SJSA1 (cell line): ENCODE measurements around the gene DCAF10. TPM values are rescaled to one million over a fixed set of nuclear protein-coding genes. Genes with fewer than 3 reads are reported as not detected.
"Not testable (repeated sequence)": the region's sequence is repeated elsewhere in the genome, so short reads cannot be mapped to it uniquely, and the experiment has no call there.

Experiments
- DNase-seq, 2 experiments: peaks; one replicate each; pipeline ENCODE4 v3.0.0-alpha.2; 2015 to 2020; ENCODE audit warnings: low spot score in 2 of 2, low read depth in 1 of 2
- H3K27ac ChIP-seq: fragments of 250-450 bp; sonication (Bioruptor Pico); 2 replicates; pipeline ENCODE4 v1.5.1; 2020; ENCODE audit warnings: mild to moderate bottlenecking, moderate library complexity
- H3K27me3 ChIP-seq: fragments of 250-450 bp; sonication (Bioruptor Pico); replicated peaks from 2 replicates; pipeline ENCODE4 v1.5.1; 2020; ENCODE audit warnings: mild to moderate bottlenecking, moderate library complexity
- H3K36me3 ChIP-seq: fragments of 250-450 bp; sonication (Bioruptor Pico); 2 replicates; pipeline ENCODE4 v1.5.1; 2020; ENCODE audit warnings: mild to moderate bottlenecking
- H3K4me1 ChIP-seq: fragments of 250-450 bp; sonication (Bioruptor Pico); replicated peaks from 2 replicates; pipeline ENCODE4 v1.6.1; 2021; ENCODE audit warnings: mild to moderate bottlenecking
- H3K4me3 ChIP-seq: fragments of 250-450 bp; sonication (Bioruptor Pico); 2 replicates; pipeline ENCODE4 v1.5.1; 2020; ENCODE audit warnings: mild to moderate bottlenecking
- H3K9me3 ChIP-seq: fragments of 250-450 bp; sonication (Bioruptor Pico); replicated peaks from 2 replicates; pipeline ENCODE4 v1.5.1; 2020; ENCODE audit warnings: mild to moderate bottlenecking
- total RNA-seq: library from RNA; depleted of rRNA; stranded (reverse); fragments of >200 nt; shearing (Covaris generic); gene quantifications from 2 replicates; pipeline ENCODE4 v1.2.3, GENCODE V29; 2014

Gene DCAF10
- total RNA-seq, 1 experiment from 2014 or later: 8.9 TPM

DNA sequence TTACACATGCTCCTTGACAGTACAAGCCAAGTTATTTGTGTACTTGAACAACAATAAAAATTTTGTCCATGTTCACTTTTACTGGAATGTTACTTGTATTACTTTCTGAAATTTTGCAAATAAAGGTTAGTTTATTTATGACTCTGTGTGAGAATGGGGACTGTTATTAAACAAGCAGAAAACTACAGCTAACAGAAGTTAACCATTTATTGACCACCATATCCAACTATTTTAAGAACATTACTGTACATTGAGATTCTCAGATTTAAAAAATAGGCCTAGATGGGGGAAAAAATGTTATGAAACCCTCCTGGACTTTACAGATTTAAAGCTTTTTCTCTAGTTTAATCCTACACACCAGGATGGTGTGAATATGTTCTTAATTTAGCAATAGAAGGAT, 101.5 kb downstream of the DCAF10 start:
- Histone ChIP-seq H3K27ac (no peak overlapping the region), H3K36me3 (peaks cover 6% of the 10 kb centered on the region), H3K27me3 (no peaks in the 10 kb centered on the region), H3K9me3 (no peaks in the 10 kb centered on the region), H3K4me3 (no peak overlapping the region), H3K4me1 (peaks cover 12% of the 10 kb centered on the region)
- no peak for DNase-seq

DNA sequence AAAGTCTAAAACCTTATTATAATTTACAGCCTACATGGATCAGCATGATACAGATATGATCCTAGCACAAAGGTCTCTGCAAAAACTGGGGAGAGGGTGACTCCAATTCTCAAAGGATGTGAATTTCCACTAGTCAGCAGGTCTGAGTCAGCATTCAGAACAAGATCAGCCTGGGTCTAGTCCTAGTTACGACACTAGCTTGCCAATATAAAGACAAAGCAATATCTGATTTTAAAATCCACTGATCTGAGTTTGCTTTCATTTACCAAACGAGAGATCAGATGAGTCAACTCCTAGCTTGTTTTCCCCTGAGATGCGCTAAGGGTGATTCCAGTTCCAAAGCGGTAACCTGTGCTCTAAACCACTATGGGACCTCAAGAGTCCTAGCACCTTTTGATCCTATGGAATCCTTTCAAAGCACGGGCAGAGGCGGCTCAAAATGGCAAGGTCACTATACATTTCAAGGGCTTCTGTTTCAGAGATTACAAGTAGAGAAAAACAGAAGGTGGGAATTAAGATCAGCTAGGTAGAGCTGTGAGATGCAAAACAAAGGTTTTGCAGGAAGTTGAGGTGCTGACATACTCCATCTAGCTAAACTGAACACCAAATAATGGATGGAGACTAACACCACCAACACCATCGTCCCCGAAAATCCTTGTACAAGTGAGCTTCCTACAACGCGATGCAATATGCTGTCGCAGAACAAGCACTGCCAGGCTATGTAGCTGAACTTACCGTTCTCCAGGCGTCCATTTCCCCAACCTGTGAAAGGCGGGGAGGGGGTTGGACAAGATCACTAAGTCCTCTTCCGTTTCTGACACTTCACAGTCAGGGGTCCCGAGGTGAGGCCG, 102.4 kb downstream of the DCAF10 start:
- Histone ChIP-seq H3K4me3 (peak overlapping the region; percentile 87), H3K36me3 (peaks cover 6% of the 10 kb centered on the region), H3K27ac (no peak overlapping the region), H3K27me3 (no peaks in the 10 kb centered on the region), H3K4me1 (peaks cover 12% of the 10 kb centered on the region), H3K9me3 (no peaks in the 10 kb centered on the region)
- DNase-seq: no peak

DNA sequence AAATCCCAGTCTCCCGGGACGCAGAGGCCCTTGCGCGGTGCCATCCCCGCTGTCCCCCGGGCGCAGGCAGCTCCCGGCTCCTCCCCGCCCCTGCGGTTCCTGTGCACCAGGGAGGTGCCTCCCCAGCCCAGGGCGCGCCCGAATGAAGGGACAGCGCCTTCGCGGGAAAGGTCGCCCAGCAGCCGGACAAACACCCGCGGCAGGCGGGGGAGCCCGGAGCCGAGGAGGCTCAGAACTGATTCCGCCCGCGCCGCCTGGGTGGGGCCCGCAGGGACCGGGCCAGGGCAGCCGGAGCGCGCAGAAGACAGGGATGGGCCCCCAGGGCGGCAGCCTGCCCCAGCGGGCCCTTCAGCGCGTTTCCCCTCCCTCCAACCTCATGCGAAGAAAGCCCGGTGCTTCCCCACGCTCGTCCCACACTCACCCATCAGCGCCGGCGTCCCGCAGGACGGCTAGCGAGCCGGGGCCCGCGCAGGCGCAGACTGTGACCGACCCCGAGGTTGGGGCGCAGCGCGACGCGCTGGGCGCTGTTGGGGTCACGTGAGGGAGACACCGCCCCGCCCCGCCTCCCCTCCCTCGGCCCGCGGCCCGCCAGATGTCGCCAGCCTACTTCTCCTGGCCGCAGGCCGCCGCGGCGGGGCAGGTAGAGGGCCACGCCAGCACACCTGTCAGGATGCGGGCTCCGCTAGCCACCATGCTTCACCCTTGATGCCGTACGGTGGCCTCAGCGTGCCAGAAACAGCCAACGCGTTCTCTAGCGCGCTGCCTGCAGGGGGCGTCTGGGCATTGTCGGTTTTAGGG, 103.2 kb downstream of the DCAF10 start, which contains the start of gene SLC25A51:
TSS of gene SLC25A51 (minus strand) at position 481 of the 798 bp plus-strand sequence. CDS start 15,577 bp downstream, outside the sequence.
- DNase-seq: peak; percentile 79 to 82
- H3K4me1 ChIP-seq: peaks cover 12% of the 10 kb centered on the region
- peaks cover 5% of the 10 kb centered on the region for H3K36me3 ChIP-seq
- H3K27ac ChIP-seq: peak within 1 kb of the TSS; percentile 45
- no peaks in the 10 kb centered on the region for H3K27me3 ChIP-seq
- no peaks in the 10 kb centered on the region for H3K9me3 ChIP-seq
- peak within 1 kb of the TSS; percentile 87 for H3K4me3 ChIP-seq

DNA sequence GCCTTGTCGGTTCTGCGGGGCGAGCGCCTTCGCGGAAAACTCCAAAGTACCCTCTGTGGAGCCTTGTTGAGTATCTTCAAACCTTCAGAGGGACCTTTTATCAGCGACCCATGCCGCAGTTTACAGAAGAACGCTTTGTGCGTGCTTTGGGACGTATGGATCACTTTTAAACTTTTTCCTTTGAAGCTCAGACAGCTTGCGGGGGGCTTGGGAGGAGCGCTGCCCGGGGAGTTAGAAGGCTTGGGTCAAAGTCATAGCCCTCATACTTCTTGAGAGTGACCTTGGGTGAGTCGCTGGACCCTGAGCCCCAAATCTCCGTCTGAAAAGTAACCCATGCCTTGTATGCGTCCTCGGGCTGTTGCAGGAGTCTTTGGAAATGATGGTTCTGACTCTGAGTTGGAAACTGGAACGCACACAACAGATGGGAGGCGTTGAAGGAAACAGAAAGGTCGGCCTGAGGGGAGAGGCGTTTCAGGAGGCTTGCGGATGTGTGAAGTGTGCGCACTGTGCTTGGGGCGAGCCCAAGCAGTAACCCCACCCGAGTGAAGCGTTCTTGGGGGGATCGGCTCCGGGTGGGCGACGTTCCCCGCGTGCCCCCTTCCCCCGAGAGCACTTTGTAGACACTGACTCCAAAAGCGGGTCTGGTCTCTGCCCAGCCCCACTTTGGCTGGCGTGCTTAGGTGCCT, 104.0 kb downstream of the DCAF10 start:
- Histone ChIP-seq H3K9me3 (no peaks in the 10 kb centered on the region), H3K36me3 (peaks cover 3% of the 10 kb centered on the region; the same call in 1 of the 2 replicates), H3K4me3 (peak overlapping the region; percentile 87), H3K27me3 (no peaks in the 10 kb centered on the region), H3K27ac (peak overlapping the region; percentile 45; the same call in 1 of the 2 replicates), H3K4me1 (peaks cover 12% of the 10 kb centered on the region)
- no peak for DNase-seq

DNA sequence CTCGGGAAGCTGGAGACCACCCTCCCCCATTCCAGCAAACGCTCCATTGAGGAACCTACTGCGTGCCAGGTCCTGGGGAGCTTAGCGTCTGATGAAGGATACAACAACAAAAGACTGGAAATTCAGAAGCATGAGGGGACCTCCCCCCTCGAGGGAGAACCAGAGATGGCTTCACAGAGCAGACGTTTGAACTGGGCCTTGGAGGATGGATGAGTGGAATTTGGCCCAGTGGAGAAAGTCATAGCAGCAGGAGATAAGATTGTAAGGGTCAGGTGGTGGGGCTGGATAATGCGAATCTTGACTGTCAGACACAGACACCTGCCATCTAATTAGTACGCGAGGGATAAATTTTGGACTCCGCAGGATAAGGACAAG, 104.5 kb downstream of the DCAF10 start:
- no peak for DNase-seq

DNA sequence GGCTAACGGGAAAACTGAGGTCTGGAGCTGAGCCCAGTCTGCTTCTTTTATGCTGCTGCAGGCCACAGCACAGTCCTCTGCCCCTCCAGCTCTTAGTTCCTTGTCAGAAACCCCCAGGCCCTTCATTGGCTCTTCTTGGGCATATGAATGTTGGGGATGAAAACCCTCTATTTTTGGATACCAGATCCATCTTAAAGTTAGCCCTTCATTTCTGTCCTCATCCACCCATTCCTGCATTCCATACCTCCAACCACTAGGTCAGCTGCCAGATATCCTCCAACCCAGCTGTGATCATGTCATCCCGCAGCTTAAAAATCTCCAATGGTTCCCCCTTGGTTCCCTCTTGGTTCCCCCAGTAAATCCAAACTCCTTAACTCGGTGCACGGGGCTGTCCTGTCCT, 105.2 kb downstream of the DCAF10 start:
- no peak overlapping the region for H3K27ac ChIP-seq
- H3K27me3 ChIP-seq: no peaks in the 10 kb centered on the region
- no peaks in the 10 kb centered on the region for H3K9me3 ChIP-seq
- DNase-seq: no peak
- peaks cover 3% of the 10 kb centered on the region; the same call in 1 of the 2 replicates for H3K36me3 ChIP-seq
- no peak overlapping the region for H3K4me3 ChIP-seq
- peaks cover 12% of the 10 kb centered on the region for H3K4me1 ChIP-seq

More for the DNA sequence above, 104.5 kb downstream of the DCAF10 start:
- peaks cover 12% of the 10 kb centered on the region for H3K4me1 ChIP-seq
- no peak overlapping the region for H3K4me3 ChIP-seq
- no peak overlapping the region for H3K27ac ChIP-seq
- H3K36me3 ChIP-seq: peaks cover 3% of the 10 kb centered on the region; the same call in 1 of the 2 replicates
- no peaks in the 10 kb centered on the region for H3K27me3 ChIP-seq
- H3K9me3 ChIP-seq: no peaks in the 10 kb centered on the region

DNA sequence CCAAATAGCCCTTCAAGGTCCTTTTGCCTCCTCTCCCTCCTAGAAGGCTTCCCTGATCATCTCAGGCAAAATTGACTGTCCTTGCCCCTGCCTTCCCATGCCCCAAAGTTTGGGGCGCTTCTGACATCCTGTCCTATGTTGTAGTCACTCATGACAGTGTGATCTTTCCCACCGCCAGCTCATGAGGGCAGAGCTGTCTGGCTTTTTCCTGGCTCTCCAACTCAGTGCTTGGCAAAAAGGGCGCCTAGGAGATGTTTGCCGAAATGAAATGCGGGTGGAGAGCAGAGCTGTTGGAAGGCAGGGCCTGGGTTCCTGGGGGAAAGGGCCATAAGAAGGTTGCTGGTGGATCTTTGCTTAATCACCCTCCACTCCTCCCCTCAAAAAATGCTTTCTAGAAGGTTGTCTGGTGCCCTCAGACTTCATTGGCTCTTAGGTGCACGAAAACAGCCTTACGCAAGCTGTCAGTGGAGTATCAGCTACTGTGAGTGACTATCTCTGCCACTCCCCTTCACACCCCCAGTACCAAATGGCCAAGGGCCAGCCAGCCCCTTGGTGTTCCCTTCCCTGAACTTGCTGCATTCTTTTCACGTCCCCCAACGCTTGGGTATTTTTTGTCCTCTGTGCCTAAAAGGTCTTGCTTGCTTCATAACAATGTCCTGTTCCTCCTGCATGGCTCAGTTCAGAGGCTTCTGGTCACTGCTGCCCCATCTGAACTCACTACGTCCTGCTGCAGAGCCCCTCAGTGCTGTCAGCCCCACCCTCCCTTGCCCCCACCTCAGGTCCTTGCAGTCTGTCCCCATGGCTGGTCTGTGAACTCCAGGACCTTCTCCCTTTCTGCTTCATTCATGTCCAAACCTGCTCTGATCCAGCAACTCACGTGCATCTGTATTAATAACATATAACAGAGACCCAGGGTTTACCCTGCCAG, 106.0 kb downstream of the DCAF10 start:
- Histone ChIP-seq H3K27me3 (no peaks in the 10 kb centered on the region), H3K4me1 (peaks cover 12% of the 10 kb centered on the region), H3K36me3 (peaks cover 3% of the 10 kb centered on the region; the same call in 1 of the 2 replicates), H3K27ac (no peak overlapping the region), H3K9me3 (no peaks in the 10 kb centered on the region), H3K4me3 (no peak overlapping the region)
- DNase-seq: no peak

DNA sequence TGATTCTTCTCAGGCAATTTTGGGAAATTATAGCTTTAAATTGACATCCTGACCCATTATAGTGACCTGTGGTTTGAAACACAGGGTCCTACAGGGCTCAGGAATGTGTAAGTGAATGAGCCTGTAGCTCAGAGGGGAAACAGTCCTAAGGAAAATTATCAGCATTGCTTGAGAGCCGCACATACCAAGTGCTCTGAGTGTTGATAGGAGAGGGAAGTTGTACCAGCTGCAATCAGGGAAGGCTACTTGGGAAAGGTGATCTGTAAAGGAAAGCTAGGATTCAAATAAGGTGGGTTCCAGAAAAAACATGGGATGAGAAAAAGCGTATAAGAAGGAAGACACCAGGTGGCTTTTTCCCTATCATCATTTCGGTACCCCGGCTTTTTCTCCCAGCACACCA, 107.7 kb downstream of the DCAF10 start:
- Histone ChIP-seq H3K9me3 (no peaks in the 10 kb centered on the region), H3K27ac (no peak overlapping the region), H3K4me1 (peaks cover 4% of the 10 kb centered on the region; the same call in 1 of the 2 replicates), H3K36me3 (peaks cover 3% of the 10 kb centered on the region), H3K4me3 (no peak overlapping the region), H3K27me3 (no peaks in the 10 kb centered on the region)
- no peak for DNase-seq

DNA sequence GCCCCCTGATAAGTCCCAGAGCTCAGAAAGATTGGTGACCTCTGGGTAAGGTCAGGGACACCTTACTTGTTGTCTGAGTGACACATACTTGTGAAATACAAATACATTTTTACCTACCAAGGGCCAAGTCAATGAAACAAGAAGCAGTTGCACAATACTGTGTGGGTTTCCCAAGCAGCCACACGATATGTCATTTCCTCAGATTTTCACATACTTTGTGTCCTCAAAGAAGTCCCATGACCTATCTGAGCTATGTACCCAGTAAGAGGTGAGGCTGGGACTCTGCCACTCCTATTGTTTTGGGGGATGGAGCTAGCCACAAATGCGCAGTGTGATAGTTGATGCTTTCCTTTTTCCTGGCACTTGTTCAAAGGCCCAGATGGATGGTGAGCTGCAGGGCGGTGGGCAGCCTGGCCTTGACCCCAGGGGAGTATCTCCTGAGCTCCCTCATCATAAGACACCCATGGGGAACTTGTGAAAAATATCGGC, 108.1 kb downstream of the DCAF10 start:
- DNase-seq: no peak

DNA sequence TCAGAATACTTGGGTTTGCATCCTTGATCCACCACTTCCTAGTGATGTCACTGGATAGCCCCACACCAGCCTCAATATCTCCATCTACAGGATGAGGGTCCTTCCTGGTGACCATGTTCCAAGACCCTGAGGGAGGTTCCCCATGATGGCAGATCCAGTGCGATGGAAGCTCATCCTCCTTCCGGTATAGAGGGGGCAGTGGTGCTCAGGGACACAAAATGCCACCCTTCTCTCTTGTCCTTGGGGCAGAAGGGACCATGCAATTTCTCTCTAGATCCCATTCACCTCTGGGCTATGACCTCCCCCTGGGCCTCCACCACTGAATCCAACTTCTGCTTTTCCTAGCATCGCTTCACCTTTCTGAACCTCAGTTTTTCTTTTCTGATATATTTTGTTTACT, 108.7 kb downstream of the DCAF10 start:
- Histone ChIP-seq H3K4me1 (peaks cover 8% of the 10 kb centered on the region), H3K27me3 (no peaks in the 10 kb centered on the region), H3K9me3 (no peaks in the 10 kb centered on the region), H3K36me3 (peaks cover 4% of the 10 kb centered on the region), H3K4me3 (no peak overlapping the region), H3K27ac (no peak overlapping the region)
- DNase-seq: no peak

More for the DNA sequence above, 108.1 kb downstream of the DCAF10 start:
- Histone ChIP-seq H3K9me3 (no peaks in the 10 kb centered on the region), H3K27ac (no peak overlapping the region), H3K4me1 (peaks cover 6% of the 10 kb centered on the region), H3K27me3 (no peaks in the 10 kb centered on the region), H3K36me3 (peaks cover 3% of the 10 kb centered on the region), H3K4me3 (no peak overlapping the region)

DNA sequence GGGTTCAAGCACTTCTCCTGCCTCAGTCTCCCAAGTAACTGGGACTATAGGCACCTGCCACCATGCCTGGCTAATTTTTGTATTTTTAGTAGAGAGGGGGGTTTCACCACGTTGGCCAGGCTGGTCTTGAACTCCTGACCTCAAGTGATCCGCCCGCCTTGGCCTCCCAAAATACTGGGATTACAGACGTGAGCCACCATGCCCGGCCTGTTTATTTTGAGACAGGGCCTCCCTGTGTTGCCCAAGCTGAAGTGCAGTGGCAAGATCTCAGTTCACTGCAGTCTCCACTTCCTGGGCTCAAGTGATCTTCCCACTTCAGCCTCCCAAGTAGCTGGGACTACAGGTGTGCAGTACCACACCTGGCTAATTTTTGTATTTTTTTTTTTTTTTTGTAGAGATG, 109.2 kb downstream of the DCAF10 start:
- not testable (repeated sequence) for H3K4me1 ChIP-seq, H3K9me3 ChIP-seq, H3K27ac ChIP-seq, H3K4me3 ChIP-seq, DNase-seq, H3K36me3 ChIP-seq, H3K27me3 ChIP-seq

DNA sequence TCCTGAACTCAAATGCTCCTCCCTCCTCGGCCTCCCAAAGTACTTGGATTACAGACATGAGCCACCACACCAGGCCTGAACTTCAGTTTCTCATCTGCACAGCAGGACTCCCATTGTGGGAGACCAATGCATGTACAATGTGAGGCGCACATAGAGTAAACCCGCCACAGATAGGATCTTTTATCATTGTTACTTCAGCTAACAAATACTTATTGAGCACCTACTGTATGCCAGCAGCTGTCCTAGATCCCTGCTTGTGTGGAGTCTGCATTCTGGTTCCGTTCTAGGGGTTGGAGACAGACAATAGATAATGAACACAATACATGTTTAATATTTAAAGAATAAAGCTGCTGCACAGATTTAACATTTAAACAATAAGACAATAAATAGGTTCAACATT, 109.7 kb downstream of the DCAF10 start:
- DNase-seq: no peak
- no peaks in the 10 kb centered on the region for H3K9me3 ChIP-seq
- no peaks in the 10 kb centered on the region for H3K27me3 ChIP-seq
- H3K4me3 ChIP-seq: no peak overlapping the region
- H3K27ac ChIP-seq: no peak overlapping the region
- peaks cover 5% of the 10 kb centered on the region for H3K4me1 ChIP-seq
- H3K36me3 ChIP-seq: peaks cover 4% of the 10 kb centered on the region
